GM21423 (cell line): ENCODE data around the gene CALM3.
"Not testable (repeated sequence)": the region's sequence is repeated elsewhere in the genome, so short reads cannot be mapped to it uniquely, and the experiment has no call there.

Source experiments
- ATAC-seq: cut with Tn5 transposase; IDR thresholded peaks from one replicate; pipeline ENCODE4 v1.9.1; 2021; ENCODE audit warnings: mild to moderate bottlenecking, moderate library complexity; ENCODE audit not compliant: unreplicated experiment

CALM3 gene

GRCh38 chr19:46601318-46602224 is at the start of gene CALM3:
TSS of gene CALM3 (plus strand) at chr19:46601330. CDS start at chr19:46601435, 105 bp downstream.
- no peak for ATAC-seq

- ATAC-seq = no peak
Measured at GRCh38 chr19:46552891-46553290, 48.2 kb upstream of the CALM3 start.

- no peak for ATAC-seq
Measured at GRCh38 chr19:46554161-46554560, 47.0 kb upstream of the CALM3 start.

- ATAC-seq = no peak
Measured at GRCh38 chr19:46555628-46556280, 45.4 kb upstream of the CALM3 start.

GRCh38 chr19:46556471-46556870 is 44.7 kb upstream of the CALM3 start:
- not testable (repeated sequence) for ATAC-seq

GRCh38 chr19:46559203-46559602 is 41.9 kb upstream of the CALM3 start:
- ATAC-seq = no peak

- ATAC-seq = not testable (repeated sequence)
Measured at GRCh38 chr19:46559675-46560074, 41.5 kb upstream of the CALM3 start.

GRCh38 chr19:46564701-46565100 is 36.4 kb upstream of the CALM3 start:
- no peak for ATAC-seq

GRCh38 chr19:46571495-46571894 is 29.6 kb upstream of the CALM3 start:
- no peak for ATAC-seq

- ATAC-seq = no peak
Measured at GRCh38 chr19:46573679-46574498, 27.2 kb upstream of the CALM3 start.

GRCh38 chr19:46574533-46574932 is 26.6 kb upstream of the CALM3 start:
- ATAC-seq = no peak

GRCh38 chr19:46578450-46578849 is 22.7 kb upstream of the CALM3 start:
- no peak for ATAC-seq

- ATAC-seq = no peak
Measured at GRCh38 chr19:46579361-46579879, 21.7 kb upstream of the CALM3 start.

GRCh38 chr19:46580247-46580646 is 20.9 kb upstream of the CALM3 start:
- ATAC-seq = no peak

- no peak for ATAC-seq
Measured at GRCh38 chr19:46585539-46585938, 15.6 kb upstream of the CALM3 start.

- ATAC-seq = no peak
Measured at GRCh38 chr19:46586294-46586693, 14.8 kb upstream of the CALM3 start.

- no peak for ATAC-seq
Measured at GRCh38 chr19:46587861-46588260, 13.3 kb upstream of the CALM3 start.

- ATAC-seq = no peak
Measured at GRCh38 chr19:46591254-46591653, 9.9 kb upstream of the CALM3 start.

- ATAC-seq = no peak
Measured at GRCh38 chr19:46591870-46592269, 9.3 kb upstream of the CALM3 start.

GRCh38 chr19:46596008-46596407 is 5.1 kb upstream of the CALM3 start:
- no peak for ATAC-seq

- ATAC-seq = no peak
Measured at GRCh38 chr19:46598372-46598917, 2.7 kb upstream of the CALM3 start.
